DMS79 (cell line): ENCODE measurements around the gene LYZL2.
A peak's percentile ranks its signal among the peaks of the same experiment; 100 is the strongest.
"Not testable (repeated sequence)": the region's sequence is repeated elsewhere in the genome, so short reads cannot be mapped to it uniquely, and the experiment has no call there.

Source experiments
- DNase-seq: peaks from one replicate; lab custom pipeline; 2025; lab: John Stamatoyannopoulos, UW

Gene LYZL2

GRCh38 chr10:30629653-30630052, at the start of gene LYZL2:
Gene LYZL2, minus strand, starts transcription at chr10:30629753. Its CDS starts 2,838 bp downstream, at chr10:30626915.
- no peak for DNase-seq

- DNase-seq = not testable (repeated sequence)
Measured at GRCh38 chr10:30677616-30678015, 48.1 kb upstream of the LYZL2 start.

GRCh38 chr10:30677146-30677545, 47.6 kb upstream of the LYZL2 start:
- DNase-seq = not testable (repeated sequence)

- DNase-seq = no peak
Measured at GRCh38 chr10:30675791-30676718, 46.5 kb upstream of the LYZL2 start.

GRCh38 chr10:30674796-30675195, 45.2 kb upstream of the LYZL2 start:
- DNase-seq = no peak

GRCh38 chr10:30673262-30673661, 43.7 kb upstream of the LYZL2 start:
- not testable (repeated sequence) for DNase-seq

GRCh38 chr10:30672338-30672737, 42.8 kb upstream of the LYZL2 start:
- DNase-seq = not testable (repeated sequence)

GRCh38 chr10:30671026-30671616, 41.6 kb upstream of the LYZL2 start:
- DNase-seq = no peak

- DNase-seq = not testable (repeated sequence)
Measured at GRCh38 chr10:30667982-30668381, 38.4 kb upstream of the LYZL2 start.

GRCh38 chr10:30663403-30663802, 33.9 kb upstream of the LYZL2 start:
- not testable (repeated sequence) for DNase-seq

GRCh38 chr10:30662814-30663213, 33.3 kb upstream of the LYZL2 start:
- DNase-seq = no peak

- not testable (repeated sequence) for DNase-seq
Measured at GRCh38 chr10:30660314-30660713, 30.8 kb upstream of the LYZL2 start.

- no peak for DNase-seq
Measured at GRCh38 chr10:30656233-30656632, 26.7 kb upstream of the LYZL2 start.

GRCh38 chr10:30655001-30655400, 25.4 kb upstream of the LYZL2 start:
- DNase-seq = not testable (repeated sequence)

GRCh38 chr10:30651470-30652397, 22.2 kb upstream of the LYZL2 start:
- not testable (repeated sequence) for DNase-seq

GRCh38 chr10:30647089-30647488, 17.5 kb upstream of the LYZL2 start:
- DNase-seq = no peak

- peak; percentile 18 for DNase-seq
Measured at GRCh38 chr10:30645340-30645827, 15.8 kb upstream of the LYZL2 start.

- DNase-seq = not testable (repeated sequence)
Measured at GRCh38 chr10:30644408-30644861, 14.9 kb upstream of the LYZL2 start.

- DNase-seq = not testable (repeated sequence)
Measured at GRCh38 chr10:30643557-30644199, 14.1 kb upstream of the LYZL2 start.

GRCh38 chr10:30642856-30643255, 13.3 kb upstream of the LYZL2 start:
- not testable (repeated sequence) for DNase-seq
